ENCODE measurements around the gene EXD2. TPM values are rescaled to one million over a fixed set of nuclear protein-coding genes. Genes with fewer than 3 reads are reported as not detected.
A peak's percentile ranks its signal among the peaks of the same experiment; 100 is the strongest.

The EXD2 gene
- total RNA-seq (2014; rRNA removed; shearing (Covaris generic); ENCODE audit: low replicate concordance): 12.6 and 21.3 TPM in 2 replicates

GRCh38 chr14:69191340-69192111 is at the start of gene EXD2:
TSS of gene EXD2 (plus strand) at chr14:69191498. CDS start at chr14:69209471, 17,973 bp downstream.
- Histone ChIP-seq H3K4me2 (ENCODE audit: low read depth, low read length, poor library complexity, severe bottlenecking) (peak within 1 kb of the TSS; percentile 75), H3K4me1 (ENCODE audit: low read length) (peaks cover 23% of the 10 kb centered on the region), H3K27me3 (ENCODE audit: low read length) (no peaks in the 10 kb centered on the region), H3K9me3 (ENCODE audit: low read length) (no peaks in the 10 kb centered on the region), H3K79me2 (ENCODE audit: low read length) (peaks cover 21% of the 10 kb centered on the region), H4K20me1 (ENCODE audit: insufficient read depth, low read depth, low read length) (no peaks in the 10 kb centered on the region), H3K9me2 (replicated peaks; ENCODE audit: insufficient read depth, low read length) (no peaks in the 10 kb centered on the region), H3K4me3 (ENCODE audit: low read length) (peak within 1 kb of the TSS; percentile 90), H3K36me3 (ENCODE audit: insufficient read depth, low read length) (no peaks in the 10 kb centered on the region), H2AFZ (ENCODE audit: low read length) (peak within 1 kb of the TSS; percentile 97), H3K27ac (ENCODE audit: low read length) (no peak within 1 kb of the TSS), H3K9ac (ENCODE audit: low read length) (peak within 1 kb of the TSS; percentile 80)
- peak; percentile 97 for DNase-seq

DNA sequence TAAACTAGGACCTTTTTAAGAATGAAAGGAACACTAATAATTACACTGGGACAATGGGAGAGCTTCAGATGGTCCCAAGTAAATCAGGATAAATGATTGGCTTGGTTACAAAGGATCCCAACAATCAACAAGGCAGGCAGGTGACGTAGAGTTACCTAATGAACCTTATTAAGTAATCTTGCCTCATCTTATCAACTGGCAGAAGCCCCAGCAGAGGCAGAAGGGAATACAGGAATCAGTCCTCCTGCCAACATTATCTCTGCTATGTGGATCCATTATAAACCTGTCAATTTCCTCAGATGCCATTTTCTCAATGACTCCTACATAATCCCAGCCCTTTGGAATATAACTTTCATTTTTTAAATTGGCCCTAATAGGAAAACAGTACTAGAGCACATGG is 49.7 kb upstream of the EXD2 start:
- no peaks in the 10 kb centered on the region for H4K20me1 ChIP-seq (ENCODE audit: insufficient read depth, low read depth, low read length)
- no peak for DNase-seq
- peaks cover 96% of the 10 kb centered on the region for H3K79me2 ChIP-seq (ENCODE audit: low read length)

DNA sequence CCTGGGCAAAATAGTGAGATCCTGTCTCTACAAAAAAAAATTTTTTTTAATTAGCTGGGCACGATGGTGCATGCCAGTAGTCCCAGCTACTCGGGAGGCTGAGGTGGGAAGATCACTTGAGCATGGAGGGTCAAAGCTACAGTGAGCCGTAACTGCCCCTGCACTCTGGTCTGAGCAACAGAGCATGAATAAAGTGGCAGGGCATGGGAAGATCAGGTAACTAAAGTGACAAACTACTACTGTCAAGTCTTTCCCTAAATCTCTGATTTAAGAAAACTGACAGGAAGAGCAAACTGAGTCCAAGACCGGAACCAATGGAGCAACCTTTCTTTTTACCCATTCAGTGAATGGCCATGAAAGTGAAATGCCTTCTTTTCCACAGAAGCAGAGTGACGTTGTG is 49.2 kb upstream of the EXD2 start:
- Histone ChIP-seq H3K79me2 (ENCODE audit: low read length) (peaks cover 97% of the 10 kb centered on the region), H3K36me3 (ENCODE audit: insufficient read depth, low read length) (peaks cover 21% of the 10 kb centered on the region), H4K20me1 (ENCODE audit: insufficient read depth, low read depth, low read length) (no peaks in the 10 kb centered on the region)

More for the DNA sequence above, 49.7 kb upstream of the EXD2 start:
- Histone ChIP-seq H3K9me2 (replicated peaks; ENCODE audit: insufficient read depth, low read length) (no peaks in the 10 kb centered on the region), H3K4me1 (ENCODE audit: low read length) (peaks cover 13% of the 10 kb centered on the region), H3K4me2 (ENCODE audit: low read depth, low read length, poor library complexity, severe bottlenecking) (no peak overlapping the region), H3K4me3 (ENCODE audit: low read length) (no peak overlapping the region), H2AFZ (ENCODE audit: low read length) (no peak overlapping the region), H3K27me3 (ENCODE audit: low read length) (no peaks in the 10 kb centered on the region), H3K9ac (ENCODE audit: low read length) (no peak overlapping the region), H3K9me3 (ENCODE audit: low read length) (no peaks in the 10 kb centered on the region), H3K36me3 (ENCODE audit: insufficient read depth, low read length) (peaks cover 16% of the 10 kb centered on the region), H3K27ac (ENCODE audit: low read length) (no peak overlapping the region)

GRCh38 chr14:69149461-69150244 is 41.6 kb upstream of the EXD2 start:
- Histone ChIP-seq H3K9me3 (ENCODE audit: low read length) (no peaks in the 10 kb centered on the region), H3K9me2 (replicated peaks; ENCODE audit: insufficient read depth, low read length) (no peaks in the 10 kb centered on the region), H3K4me3 (ENCODE audit: low read length) (no peak overlapping the region), H4K20me1 (ENCODE audit: insufficient read depth, low read depth, low read length) (no peaks in the 10 kb centered on the region), H3K4me1 (ENCODE audit: low read length) (peaks cover 54% of the 10 kb centered on the region), H3K9ac (ENCODE audit: low read length) (no peak overlapping the region), H2AFZ (ENCODE audit: low read length) (no peak overlapping the region), H3K27ac (ENCODE audit: low read length) (no peak overlapping the region), H3K27me3 (ENCODE audit: low read length) (no peaks in the 10 kb centered on the region), H3K4me2 (ENCODE audit: low read depth, low read length, poor library complexity, severe bottlenecking) (peak overlapping the region; percentile 97), H3K79me2 (ENCODE audit: low read length) (peaks cover 78% of the 10 kb centered on the region), H3K36me3 (ENCODE audit: insufficient read depth, low read length) (peaks cover 35% of the 10 kb centered on the region; the same call in 1 of the 2 replicates)
- DNase-seq: no peak

More for the DNA sequence above, 49.2 kb upstream of the EXD2 start:
- peaks cover 18% of the 10 kb centered on the region for H3K4me1 ChIP-seq (ENCODE audit: low read length)
- H2AFZ ChIP-seq (ENCODE audit: low read length): no peak overlapping the region
- no peak for DNase-seq
- no peak overlapping the region for H3K27ac ChIP-seq (ENCODE audit: low read length)
- no peaks in the 10 kb centered on the region for H3K9me3 ChIP-seq (ENCODE audit: low read length)
- H3K4me3 ChIP-seq (ENCODE audit: low read length): no peak overlapping the region
- no peaks in the 10 kb centered on the region for H3K9me2 ChIP-seq (replicated peaks; ENCODE audit: insufficient read depth, low read length)
- no peak overlapping the region for H3K9ac ChIP-seq (ENCODE audit: low read length)
- no peaks in the 10 kb centered on the region for H3K27me3 ChIP-seq (ENCODE audit: low read length)
- no peak overlapping the region for H3K4me2 ChIP-seq (ENCODE audit: low read depth, low read length, poor library complexity, severe bottlenecking)

DNA sequence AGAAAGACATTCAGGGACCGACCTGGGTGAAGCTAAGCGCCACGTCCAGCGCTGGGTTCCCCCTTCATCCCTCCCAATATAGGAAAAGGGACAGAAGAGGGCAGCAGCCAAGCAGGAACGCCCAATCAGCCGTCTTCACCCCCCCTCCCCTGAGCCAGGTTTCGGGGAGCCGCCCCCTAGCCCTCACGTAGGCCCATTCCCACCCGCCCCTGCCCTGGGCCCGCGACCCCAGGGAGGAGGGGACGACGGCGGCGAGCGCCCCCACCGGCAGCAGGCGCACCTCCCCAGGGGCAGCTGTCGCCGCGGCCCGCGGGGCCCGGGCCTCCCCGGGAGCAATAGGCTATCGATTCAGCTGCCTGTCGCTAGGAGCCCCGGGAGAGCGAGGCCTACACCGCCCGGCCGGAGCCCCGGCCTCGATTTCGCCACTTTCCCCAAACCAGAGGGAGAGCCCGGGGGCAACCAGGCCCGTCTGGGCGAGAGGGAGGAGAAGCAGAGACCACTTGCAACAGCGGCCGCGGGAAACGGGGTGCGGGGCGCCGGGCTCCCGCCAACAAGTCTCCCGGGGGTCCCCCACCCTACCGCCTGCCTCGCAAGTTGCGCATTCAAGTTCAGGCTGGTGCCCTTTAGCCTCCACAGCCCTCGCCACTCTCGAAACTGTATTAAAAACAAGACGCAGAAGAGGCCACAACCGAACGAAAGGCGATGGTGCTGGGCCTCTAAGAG is 39.7 kb upstream of the EXD2 start:
- Histone ChIP-seq H2AFZ (ENCODE audit: low read length) (peak overlapping the region; percentile 77), H3K9me2 (replicated peaks; ENCODE audit: insufficient read depth, low read length) (no peaks in the 10 kb centered on the region), H3K36me3 (ENCODE audit: insufficient read depth, low read length) (peaks cover 30% of the 10 kb centered on the region; the same call in 1 of the 2 replicates), H3K27ac (ENCODE audit: low read length) (peak overlapping the region; percentile 83), H3K4me2 (ENCODE audit: low read depth, low read length, poor library complexity, severe bottlenecking) (peak overlapping the region; percentile 97), H3K9me3 (ENCODE audit: low read length) (no peaks in the 10 kb centered on the region), H4K20me1 (ENCODE audit: insufficient read depth, low read depth, low read length) (no peaks in the 10 kb centered on the region), H3K9ac (ENCODE audit: low read length) (peak overlapping the region; percentile 95), H3K4me3 (ENCODE audit: low read length) (peak overlapping the region; percentile 92), H3K79me2 (ENCODE audit: low read length) (peaks cover 58% of the 10 kb centered on the region), H3K27me3 (ENCODE audit: low read length) (no peaks in the 10 kb centered on the region), H3K4me1 (ENCODE audit: low read length) (peaks cover 52% of the 10 kb centered on the region)
- peak; percentile 85 for DNase-seq

DNA sequence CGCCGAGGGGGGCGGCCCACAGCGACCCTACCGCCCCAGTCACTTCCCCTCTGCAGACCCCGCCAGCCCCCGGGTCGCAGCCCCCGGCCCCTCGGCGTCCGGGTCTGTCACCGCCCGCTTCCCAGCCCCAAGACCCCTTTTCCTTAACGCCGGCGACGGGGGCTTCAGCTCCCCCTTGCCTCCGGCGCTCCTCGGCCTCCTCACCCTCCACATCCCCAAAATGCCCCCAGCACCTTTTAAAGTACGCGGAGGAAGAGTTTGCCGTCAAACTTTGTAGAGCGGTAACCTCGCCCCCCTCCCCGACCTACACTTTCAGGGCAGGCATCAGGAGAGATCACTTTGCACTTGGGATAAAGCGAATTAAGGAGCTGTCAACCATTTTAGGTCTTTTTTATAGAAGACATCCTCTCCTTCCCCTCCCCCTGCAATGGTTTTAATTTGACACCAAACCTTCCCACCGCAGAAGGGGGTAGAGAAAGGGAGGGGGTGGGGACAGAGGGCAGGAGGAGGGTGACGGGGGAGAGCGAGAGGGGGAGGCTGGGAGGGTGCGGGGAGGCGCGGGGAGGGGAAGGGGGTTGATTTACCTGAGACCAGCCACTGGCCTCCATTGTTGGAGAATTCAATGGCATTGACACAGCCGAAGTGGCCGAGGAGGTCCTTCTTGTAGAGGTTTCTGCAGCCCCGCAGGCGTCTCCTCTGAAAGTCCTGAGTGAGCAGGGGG is 39.0 kb upstream of the EXD2 start:
- peak; percentile 91 for DNase-seq
- Histone ChIP-seq H3K4me3 (ENCODE audit: low read length) (peak overlapping the region; percentile 92), H3K27me3 (ENCODE audit: low read length) (no peaks in the 10 kb centered on the region), H3K4me1 (ENCODE audit: low read length) (peaks cover 45% of the 10 kb centered on the region), H3K9ac (ENCODE audit: low read length) (peak overlapping the region; percentile 95), H2AFZ (ENCODE audit: low read length) (peak overlapping the region; percentile 77), H3K4me2 (ENCODE audit: low read depth, low read length, poor library complexity, severe bottlenecking) (peak overlapping the region; percentile 97), H3K36me3 (ENCODE audit: insufficient read depth, low read length) (peaks cover 23% of the 10 kb centered on the region; the same call in 1 of the 2 replicates), H3K9me2 (replicated peaks; ENCODE audit: insufficient read depth, low read length) (no peaks in the 10 kb centered on the region), H3K9me3 (ENCODE audit: low read length) (no peaks in the 10 kb centered on the region), H3K79me2 (ENCODE audit: low read length) (peaks cover 51% of the 10 kb centered on the region), H4K20me1 (ENCODE audit: insufficient read depth, low read depth, low read length) (no peaks in the 10 kb centered on the region), H3K27ac (ENCODE audit: low read length) (peak overlapping the region; percentile 83)

DNA sequence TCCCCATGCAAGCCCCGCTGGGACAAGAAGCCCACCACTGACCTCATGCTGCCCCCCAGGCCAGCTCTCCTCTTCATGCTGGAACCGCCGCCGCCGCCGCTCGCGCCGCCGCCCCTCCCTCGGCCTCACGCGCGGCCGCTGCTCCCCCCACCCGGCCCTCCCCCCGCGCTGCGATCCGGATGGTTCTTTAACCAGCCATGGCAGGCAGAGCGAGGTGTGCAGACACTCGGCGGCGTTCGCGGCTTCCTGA is 38.5 kb upstream of the EXD2 start, which contains the start of gene DCAF5:
Gene DCAF5, minus strand, starts transcription at position 218 of the 250 bp plus-strand sequence. Its CDS starts 141 bp downstream, at position 77.
- Histone ChIP-seq H3K4me3 (ENCODE audit: low read length) (peak within 1 kb of the TSS; percentile 92), H3K9me2 (replicated peaks; ENCODE audit: insufficient read depth, low read length) (no peaks in the 10 kb centered on the region), H3K9ac (ENCODE audit: low read length) (peak within 1 kb of the TSS; percentile 95), H3K9me3 (ENCODE audit: low read length) (no peaks in the 10 kb centered on the region), H3K27ac (ENCODE audit: low read length) (peak within 1 kb of the TSS; percentile 83), H3K79me2 (ENCODE audit: low read length) (peaks cover 46% of the 10 kb centered on the region), H4K20me1 (ENCODE audit: insufficient read depth, low read depth, low read length) (no peaks in the 10 kb centered on the region), H3K4me2 (ENCODE audit: low read depth, low read length, poor library complexity, severe bottlenecking) (peak within 1 kb of the TSS; percentile 97), H3K27me3 (ENCODE audit: low read length) (no peaks in the 10 kb centered on the region), H3K36me3 (ENCODE audit: insufficient read depth, low read length) (peaks cover 18% of the 10 kb centered on the region; the same call in 1 of the 2 replicates), H2AFZ (ENCODE audit: low read length) (peak within 1 kb of the TSS; percentile 92), H3K4me1 (ENCODE audit: low read length) (peaks cover 40% of the 10 kb centered on the region)
- DNase-seq: peak; percentile 98
